Measurements from ENCODE around the gene MOCOS. TPM values are rescaled to one million over a fixed set of nuclear protein-coding genes. Genes with fewer than 3 reads are reported as not detected.

Gene MOCOS
- total and polyA plus RNA-seq, 2 of the 13 experiments (the other 11 are each of a cell fraction or from before 2014, with no cell fraction given) = 7.7 to 15.4 TPM

- TF ChIP-seq ZBTB44 (CRISPR knock-in tag; IDR thresholded peaks at IDR 0.05) (no peak), RBAK (CRISPR knock-in tag; IDR thresholded peaks at IDR 0.05) (0 out of 2 replicates have a peak, but pooled peaks have one; percentile 20), NR2F6 (IDR thresholded peaks at IDR 0.05) (peak; percentile 25; the same call in 1 of the 2 replicates), NR2F6 (CRISPR knock-in tag; IDR thresholded peaks at IDR 0.05) (peak; percentile 80), ZNF383 (CRISPR knock-in tag; IDR thresholded peaks at IDR 0.05; ENCODE audit: borderline replicate concordance) (no peak), NFYC (CRISPR knock-in tag; IDR thresholded peaks at IDR 0.05) (no peak), ZGPAT (CRISPR knock-in tag; IDR thresholded peaks at IDR 0.05) (peak; percentile 90; the same call in 1 of the 2 replicates), GATAD1 (CRISPR knock-in tag; IDR thresholded peaks at IDR 0.05) (peak; percentile 74), ZNF326 (CRISPR knock-in tag; IDR thresholded peaks at IDR 0.05; ENCODE audit: borderline replicate concordance) (no peak), AGO1 (IDR thresholded peaks at IDR 0.05; ENCODE audit: low read depth, low read length, poor library complexity, severe bottlenecking) (no peak), ZNF276 (CRISPR knock-in tag; IDR thresholded peaks at IDR 0.05; ENCODE audit: low read depth) (0 out of 2 replicates have a peak, but pooled peaks have one; percentile 58), SIX1 (CRISPR knock-in tag; IDR thresholded peaks at IDR 0.05; ENCODE audit: borderline replicate concordance) (peak; percentile 55; the same call in 1 of the 2 replicates), ZNF407 (CRISPR knock-in tag; IDR thresholded peaks at IDR 0.05; ENCODE audit: not compliant biosample characterization) (no peak), ZNF75D (CRISPR knock-in tag; IDR thresholded peaks at IDR 0.05; ENCODE audit: borderline replicate concordance) (no peak), ZNF781 (CRISPR knock-in tag; IDR thresholded peaks at IDR 0.05; ENCODE audit: borderline replicate concordance, not compliant biosample characterization) (no peak), RXRB (CRISPR knock-in tag; IDR thresholded peaks at IDR 0.05; ENCODE audit: borderline replicate concordance) (peak; percentile 84), ZNF282 (IDR thresholded peaks at IDR 0.05; ENCODE audit: partially characterized antibody) (no peak)
Measured at GRCh38 chr18:36176177-36176584, 11.1 kb upstream of the MOCOS start (continued).
